B cell (primary cell): ENCODE data around the gene MYOF. TPM values are rescaled to one million over a fixed set of nuclear protein-coding genes. Genes with fewer than 3 reads are reported as not detected.

Source experiments
- ATAC-seq: fragments of 200-7000 bp; cut with Tn5 transposase; one replicate; pipeline ENCODE4 v1.10.0; 2021; ENCODE audit warnings: low read depth, mild to moderate bottlenecking, moderate number of reproducible peaks, moderate library complexity
- CTCF ChIA-PET: fragments of 350-600 bp; sonication (Branson Sonifier 250); formaldehyde crosslinking; loops from one replicate; lab custom pipeline; 2021; ENCODE audit warnings: antibody characterized with exemption, inconsistent platforms; lab: Charles Lee
- POLR2A ChIA-PET: fragments of 350-600 bp; sonication (Branson Sonifier 250); formaldehyde crosslinking; loops from one replicate; lab custom pipeline; 2021; ENCODE audit warnings: antibody characterized with exemption; lab: Charles Lee
- DNase-seq: peaks from one replicate; pipeline ENCODE4 v3.0.0; 2013
- H2AFZ ChIP-seq: 2 replicates; pipeline ENCODE4 v1.6.1; 2012; ENCODE audit warnings: mild to moderate bottlenecking, low read depth, low read length; ENCODE audit not compliant: insufficient read depth, poor library complexity, severe bottlenecking
- H3K27ac ChIP-seq, 2 donors: 1 replicate in 1 of 2; 2 replicates in 1 of 2; pipeline ENCODE4 v1.5.1; 2012 to 2013; ENCODE audit warnings: low read length in 2 of 2, mild to moderate bottlenecking in 2 of 2, moderate library complexity in 1 of 2
- H3K27me3 ChIP-seq, 4 experiments: fragments of 200-600 bp in 1 of 4; sonication (generic) in 1 of 4; replicated peaks in 1 of 4; 1 replicate in 2 of 4; 2 replicates in 2 of 4; pipeline versions ENCODE4 v1.6.1 to v1.7.0; 2013 to 2016; ENCODE audit warnings: low read length in 3 of 4, mild to moderate bottlenecking in 2 of 4, mixed read lengths in 1 of 4, moderate library complexity in 1 of 4; ENCODE audit not compliant: insufficient read depth in 4 of 4, control insufficient read depth in 3 of 4; ENCODE audit errors: control extremely low read depth in 1 of 4
- H3K36me3 ChIP-seq, 2 experiments: replicated peaks in 1 of 2; 1 replicate in 1 of 2; 2 replicates in 1 of 2; pipeline versions ENCODE4 v1.6.1 to v1.7.1; 2013; ENCODE audit warnings: low read length in 1 of 2; ENCODE audit not compliant: insufficient read depth in 2 of 2, control insufficient read depth in 1 of 2; ENCODE audit errors: control extremely low read depth in 1 of 2, extremely low read depth in 1 of 2
- H3K4me1 ChIP-seq, 2 donors: fragments of 200-600 bp in 1 of 2; sonication (generic) in 1 of 2; 1 replicate in 1 of 2; 2 replicates in 1 of 2; pipeline versions ENCODE4 v1.5.1 to v1.6.1; 2013 to 2017; ENCODE audit warnings: low read length in 2 of 2; ENCODE audit not compliant: control insufficient read depth in 2 of 2, insufficient read depth in 2 of 2
- H3K4me2 ChIP-seq: replicated peaks from 2 replicates; pipeline ENCODE3; 2012; ENCODE audit warnings: mild to moderate bottlenecking, low read depth, low read length; ENCODE audit not compliant: poor library complexity, severe bottlenecking
- H3K4me3 ChIP-seq, 5 experiments: fragments of 200-600 bp in 1 of 5; sonication (generic) in 1 of 5; 1 replicate in 3 of 5; 2 replicates in 2 of 5; pipeline versions ENCODE4 v1.5.1 to v1.7.0; 2011 to 2016; ENCODE audit warnings: low read length in 4 of 5, mild to moderate bottlenecking in 4 of 5, low read depth in 2 of 5, control low read depth in 1 of 5, moderate library complexity in 1 of 5; ENCODE audit not compliant: insufficient read depth in 1 of 5; ENCODE audit errors: control extremely low read depth in 1 of 5, extremely low read depth in 1 of 5
- H3K79me2 ChIP-seq: fragments of 200-600 bp; sonication (generic); one replicate; pipeline ENCODE4 v1.6.0; 2016; ENCODE audit warnings: low read length; ENCODE audit not compliant: control insufficient read depth, insufficient read depth
- H3K9ac ChIP-seq: fragments of 200-600 bp; sonication (generic); 2 replicates; pipeline ENCODE4 v1.6.1; 2017; ENCODE audit warnings: mild to moderate bottlenecking, low read length, moderate library complexity
- H3K9me3 ChIP-seq, 3 donors: one replicate each; pipeline versions ENCODE4 v1.6.1 to v1.7.1; 2013; ENCODE audit warnings: low read length in 2 of 3; ENCODE audit not compliant: control insufficient read depth in 2 of 3, insufficient read depth in 1 of 3; ENCODE audit errors: control extremely low read depth in 1 of 3
- H4K20me1 ChIP-seq: 2 replicates; pipeline ENCODE4 v1.6.0; 2012; ENCODE audit warnings: mild to moderate bottlenecking, low read length; ENCODE audit not compliant: insufficient read depth, control insufficient read depth, poor library complexity, severe bottlenecking
- H3K27ac Mint-ChIP-seq: one replicate; pipeline ENCODE4 v1.8.0; 2021; ENCODE audit warnings: mixed read lengths
- H3K27me3 Mint-ChIP-seq: one replicate; pipeline ENCODE4 v1.8.0; 2021; ENCODE audit warnings: mixed read lengths
- H3K4me1 Mint-ChIP-seq: one replicate; pipeline ENCODE4 v1.8.0; 2021; ENCODE audit warnings: mixed read lengths
- H3K4me3 Mint-ChIP-seq: one replicate; pipeline ENCODE4 v1.8.0; 2021; ENCODE audit warnings: mixed read lengths
- H3K9me3 Mint-ChIP-seq: one replicate; pipeline ENCODE4 v1.8.0; 2022; ENCODE audit warnings: mixed read lengths; ENCODE audit not compliant: insufficient read depth
- EZH2 ChIP-seq: IDR thresholded peaks from 2 replicates; pipeline ENCODE4 v1.6.1; 2012; ENCODE audit warnings: borderline replicate concordance, low read depth, mild to moderate bottlenecking, moderate library complexity, low read length; ENCODE audit not compliant: insufficient read depth, poor library complexity, severe bottlenecking
- WGBS: methylation state at CpG from one replicate; pipeline ENCODE4 v1.1.5; 2013; ENCODE audit warnings: missing lambda C conversion rate; ENCODE audit not compliant: insufficient coverage; 5-methylcytosine and 5-hydroxymethylcytosine counted together
- intact Hi-C: fragments of 100-400 bp; cut with micrococcal nuclease; formaldehyde crosslinking; loops from one replicate; pipeline ENCODE4 v1.10.0; 2022
- polyA plus RNA-seq: library from polyadenylated mRNA; depleted of rRNA; stranded (reverse); fragments of >200 nt; gene quantifications from 2 replicates; pipeline ENCODE4 v1.2.3, GENCODE V29; 2012
- total RNA-seq, 2 donors: library from RNA; stranded (reverse); fragments of 120-200 nt in 1 of 2; gene quantifications; 1 replicate in 1 of 2; 2 replicates in 1 of 2; pipeline versions ENCODE4 v1.2.3 to v1.2.4, GENCODE V29; 2013 to 2022
- TF ChIP-seq, protein P1 (sequence below): fragments of 200-600 bp; IDR thresholded peaks from one replicate; pipeline ENCODE4 v1.8.0; 2022; ENCODE audit warnings: antibody characterized with exemption, mild to moderate bottlenecking

MYOF gene
- total and polyA plus RNA-seq, 2 donors (not counting 1 experiment from before 2014, with no cell fraction given), result 0.07 to 0.18 TPM

GRCh38 chr10:93369588-93370164 lies 112.5 kb downstream of the MYOF start:
- Mint-ChIP-seq H3K9me3 (no peaks in the 10 kb centered on the region), H3K27me3 (peaks cover 6% of the 10 kb centered on the region), H3K27ac (no peak overlapping the region), H3K4me1 (no peaks in the 10 kb centered on the region), H3K4me3 (no peak overlapping the region)
- no peak for ATAC-seq
- TF ChIP-seq, protein P1, sequence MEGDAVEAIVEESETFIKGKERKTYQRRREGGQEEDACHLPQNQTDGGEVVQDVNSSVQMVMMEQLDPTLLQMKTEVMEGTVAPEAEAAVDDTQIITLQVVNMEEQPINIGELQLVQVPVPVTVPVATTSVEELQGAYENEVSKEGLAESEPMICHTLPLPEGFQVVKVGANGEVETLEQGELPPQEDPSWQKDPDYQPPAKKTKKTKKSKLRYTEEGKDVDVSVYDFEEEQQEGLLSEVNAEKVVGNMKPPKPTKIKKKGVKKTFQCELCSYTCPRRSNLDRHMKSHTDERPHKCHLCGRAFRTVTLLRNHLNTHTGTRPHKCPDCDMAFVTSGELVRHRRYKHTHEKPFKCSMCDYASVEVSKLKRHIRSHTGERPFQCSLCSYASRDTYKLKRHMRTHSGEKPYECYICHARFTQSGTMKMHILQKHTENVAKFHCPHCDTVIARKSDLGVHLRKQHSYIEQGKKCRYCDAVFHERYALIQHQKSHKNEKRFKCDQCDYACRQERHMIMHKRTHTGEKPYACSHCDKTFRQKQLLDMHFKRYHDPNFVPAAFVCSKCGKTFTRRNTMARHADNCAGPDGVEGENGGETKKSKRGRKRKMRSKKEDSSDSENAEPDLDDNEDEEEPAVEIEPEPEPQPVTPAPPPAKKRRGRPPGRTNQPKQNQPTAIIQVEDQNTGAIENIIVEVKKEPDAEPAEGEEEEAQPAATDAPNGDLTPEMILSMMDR, result no peak
- TF ChIP-seq EZH2, result no peak
- WGBS, result no CpG with 5 or more reads among the region's 6 CpGs
- Histone ChIP-seq H2AFZ (no peak overlapping the region), H3K4me2 (no peak overlapping the region), H3K27ac (no peak overlapping the region), H3K4me3 (no peak overlapping the region), H3K36me3 (no peaks in the 10 kb centered on the region), H3K9me3 (no peaks in the 10 kb centered on the region), H3K9ac (no peak overlapping the region), H3K4me1 (no peaks in the 10 kb centered on the region), H3K79me2 (no peaks in the 10 kb centered on the region), H3K27me3 (no peaks in the 10 kb centered on the region), H4K20me1 (no peaks in the 10 kb centered on the region)
- intact Hi-C loops, result no loop called here
- no peak for DNase-seq
- POLR2A ChIA-PET, result no interaction called here
- CTCF ChIA-PET, result interaction anchor here (7.2 kb wide), 1 partner anchor 113 kb away, joined by 47 read pairs; the partner anchor contains the start of gene MYOF

DNA sequence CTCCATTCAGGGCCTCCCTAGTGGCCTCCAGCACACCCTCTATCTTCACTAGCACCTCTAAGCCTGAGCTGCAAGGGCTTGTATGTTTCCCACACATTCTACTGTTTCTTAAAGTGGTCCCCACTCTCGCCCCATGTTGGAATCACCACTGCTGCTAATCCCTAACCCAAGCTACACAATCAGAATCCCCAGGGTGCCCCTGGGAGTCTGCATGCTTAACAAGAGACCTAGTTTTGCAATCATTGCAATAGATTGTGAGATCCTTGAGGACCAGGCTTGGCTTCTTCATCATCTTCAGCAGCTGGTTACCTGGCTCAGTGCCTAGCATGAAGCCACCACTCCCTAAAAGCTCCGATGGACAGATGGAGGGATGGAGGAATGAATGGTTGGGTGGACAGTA lies 113.9 kb downstream of the MYOF start:
- H3K27ac ChIP-seq, result no peak overlapping the region
- H4K20me1 ChIP-seq, result no peaks in the 10 kb centered on the region
- POLR2A ChIA-PET, result no interaction called here
- no peaks in the 10 kb centered on the region for H3K4me1 ChIP-seq
- DNase-seq (no peak), ATAC-seq (no peak)
- H3K27ac Mint-ChIP-seq, result no peak overlapping the region
- H3K4me2 ChIP-seq, result no peak overlapping the region
- H3K9me3 ChIP-seq, result no peaks in the 10 kb centered on the region
- H3K9ac ChIP-seq, result no peak overlapping the region
- CTCF ChIA-PET, result interaction anchor here (1.1 to 7.2 kb wide), 3 partner anchors 8 to 114 kb away, joined by 3 to 47 read pairs (median 10); partner anchors contain the start of gene MYOF
- no peak overlapping the region for H3K4me3 Mint-ChIP-seq
- H3K9me3 Mint-ChIP-seq, result no peaks in the 10 kb centered on the region
- H3K79me2 ChIP-seq, result no peaks in the 10 kb centered on the region
- no peaks in the 10 kb centered on the region for H3K27me3 ChIP-seq
- no peaks in the 10 kb centered on the region for H3K36me3 ChIP-seq
- no peak overlapping the region for H2AFZ ChIP-seq
- H3K27me3 Mint-ChIP-seq, result no peaks in the 10 kb centered on the region
- no peak for TF ChIP-seq EZH2
- TF ChIP-seq, protein P1, result no peak
- no peak overlapping the region for H3K4me3 ChIP-seq
- 78% methylated on average over 1 of the region's 2 CpGs for WGBS
- intact Hi-C loops, result no loop called here
- H3K4me1 Mint-ChIP-seq, result no peaks in the 10 kb centered on the region
